K562 (cell line): ENCODE data around the gene INHA. TPM values are rescaled to one million over a fixed set of nuclear protein-coding genes. Genes with fewer than 3 reads are reported as not detected.
A peak's percentile ranks its signal among the peaks of the same experiment; 100 is the strongest.

Experiments used
- ILF3 ChIP-seq: fragments of 450-650 bp; IDR thresholded peaks from 2 replicates; pipeline ENCODE4 v1.6.1; 2018; ENCODE audit warnings: antibody characterized with exemption, mild to moderate bottlenecking, moderate library complexity, borderline replicate concordance
- KLF13 ChIP-seq: fragments of 450-650 bp; IDR thresholded peaks from 2 replicates; pipeline ENCODE4 v1.6.1; 2016; ENCODE audit warnings: missing genetic modification characterization, low read depth, mild to moderate bottlenecking, missing compliant biosample characterization, moderate library complexity, borderline replicate concordance
- LCOR ChIP-seq: sonication (generic); formaldehyde crosslinking; IDR thresholded peaks from 2 replicates; pipeline ENCODE4 v1.8.0; 2022; ENCODE audit warnings: mild to moderate bottlenecking, missing genetic modification reagents
- MCM7 ChIP-seq, 2 experiments: fragments of 450-650 bp; IDR thresholded peaks; 2 replicates each; pipeline ENCODE4 v1.6.1; 2016 to 2018
- PHF21A ChIP-seq: fragments of 450-650 bp; IDR thresholded peaks from 2 replicates; pipeline ENCODE4 v1.6.1; 2017; ENCODE audit warnings: low read depth, borderline replicate concordance
- PHTF2 ChIP-seq: fragments of 250-450 bp; sonication (Bioruptor Pico); IDR thresholded peaks from 2 replicates; pipeline ENCODE4 v1.5.0; 2021; ENCODE audit warnings: mild to moderate bottlenecking
- POLR2G ChIP-seq: fragments of 200-400 bp; formaldehyde crosslinking; IDR thresholded peaks from 2 replicates; pipeline ENCODE4 v1.6.1; 2017; ENCODE audit warnings: low read depth, mild to moderate bottlenecking, antibody characterized with exemption, low read length, moderate library complexity
- PTBP1 ChIP-seq: fragments of 200-400 bp; formaldehyde crosslinking; IDR thresholded peaks from 2 replicates; pipeline ENCODE4 v1.6.1; 2017; ENCODE audit warnings: low read depth, low read length
- RBFOX2 ChIP-seq: fragments of 200-400 bp; formaldehyde crosslinking; IDR thresholded peaks from 2 replicates; pipeline ENCODE4 v1.6.1; 2017; ENCODE audit warnings: low read depth, mild to moderate bottlenecking, low read length, moderate library complexity
- SMAD2 ChIP-seq: fragments of 150-350 bp; IDR thresholded peaks from 2 replicates; pipeline ENCODE4 v1.6.1; 2014; ENCODE audit warnings: low read depth, mild to moderate bottlenecking, low read length
- SMARCE1 ChIP-seq: fragments of 450-650 bp; IDR thresholded peaks from 2 replicates; pipeline ENCODE4 v1.7.1; 2016; ENCODE audit warnings: mild to moderate bottlenecking
- TAF7 ChIP-seq: fragments of 450-650 bp; IDR thresholded peaks from 2 replicates; pipeline ENCODE4 v1.6.1; 2016; ENCODE audit warnings: missing genetic modification characterization, missing compliant biosample characterization
- XRCC3 ChIP-seq: fragments of 450-650 bp; IDR thresholded peaks from 2 replicates; pipeline ENCODE4 v1.6.1; 2017; ENCODE audit warnings: mild to moderate bottlenecking, moderate library complexity
- ZKSCAN1 ChIP-seq: fragments of 150-350 bp; IDR thresholded peaks from 2 replicates; pipeline ENCODE4 v1.6.1; 2016; ENCODE audit warnings: low read depth, low read length
- ZNF274 ChIP-seq: IDR thresholded peaks from 2 replicates; pipeline ENCODE4 v1.6.1; 2011; ENCODE audit warnings: low read depth, mild to moderate bottlenecking, low read length, moderate library complexity, borderline replicate concordance
- ZNF280B ChIP-seq: fragments of 250-450 bp; sonication (Bioruptor Pico); IDR thresholded peaks from 2 replicates; pipeline ENCODE4 v1.5.1; 2021; ENCODE audit warnings: mild to moderate bottlenecking
- ZNF699 ChIP-seq: fragments of 250-450 bp; sonication (Bioruptor Pico); IDR thresholded peaks from 2 replicates; pipeline ENCODE4 v1.8.0; 2021; ENCODE audit warnings: mild to moderate bottlenecking, moderate library complexity; ENCODE audit not compliant: insufficient replicate concordance
- polyA plus RNA-seq, 8 experiments: library from polyadenylated mRNA; depleted of rRNA in 4 of 8; stranded (reverse) in 5 of 8; unstranded in 3 of 8; fragments of >200 nt; fragmentation: Nextera tagmentation in 2 of 8; fragmentation: Illumina TruSeq in 1 of 8; extraction: Ambion mirVana in 2 of 8; extraction: Trizol in 1 of 8; gene quantifications; 2 replicates each; pipeline versions ENCODE4 v1.2.1 to v1.2.3, GENCODE V29; 2011 to 2014; ENCODE audit warnings: inconsistent platforms in 1 of 8, missing spikeins in 1 of 8
- total RNA-seq, 7 experiments: library from RNA; depleted of rRNA in 6 of 7; stranded (reverse); fragments of >200 nt in 6 of 7; fragmentation: Illumina TruSeq in 2 of 7; extraction: Trizol in 2 of 7; gene quantifications; 2 replicates each; pipeline versions ENCODE4 v1.2.1 to v1.2.3, GENCODE V29; 2011 to 2021; ENCODE audit warnings: low replicate concordance in 1 of 7
- TF ChIP-seq, protein P1 (sequence below): fragments of 200-800 bp; sonication (Bioruptor generic); IDR thresholded peaks from 2 replicates; pipeline ENCODE4 v1.6.1; 2016; ENCODE audit warnings: missing genetic modification characterization, missing compliant biosample characterization
- TF ChIP-seq, protein P2 (sequence below): fragments of 450-650 bp; IDR thresholded peaks from 2 replicates; pipeline ENCODE4 v1.6.1; 2014; ENCODE audit warnings: low read depth, mild to moderate bottlenecking, moderate library complexity, borderline replicate concordance

Gene INHA
- total and polyA plus RNA-seq, 9 of the 15 experiments (the other 6 are each of a cell fraction or from before 2014, with no cell fraction given), result 0.07 to 1.9 (median 0.40) TPM

GRCh38 chr2:219541611-219542180 lies 30.4 kb upstream of the INHA start (continued):
- no peak for TF ChIP-seq ZNF280B
- TF ChIP-seq POLR2G, result peak; percentile 64
- no peak for TF ChIP-seq SMAD2
- TF ChIP-seq MCM7 (IDR thresholded peaks at IDR 0.05), result no peak
- TF ChIP-seq LCOR, result no peak
- TF ChIP-seq, protein P1, sequence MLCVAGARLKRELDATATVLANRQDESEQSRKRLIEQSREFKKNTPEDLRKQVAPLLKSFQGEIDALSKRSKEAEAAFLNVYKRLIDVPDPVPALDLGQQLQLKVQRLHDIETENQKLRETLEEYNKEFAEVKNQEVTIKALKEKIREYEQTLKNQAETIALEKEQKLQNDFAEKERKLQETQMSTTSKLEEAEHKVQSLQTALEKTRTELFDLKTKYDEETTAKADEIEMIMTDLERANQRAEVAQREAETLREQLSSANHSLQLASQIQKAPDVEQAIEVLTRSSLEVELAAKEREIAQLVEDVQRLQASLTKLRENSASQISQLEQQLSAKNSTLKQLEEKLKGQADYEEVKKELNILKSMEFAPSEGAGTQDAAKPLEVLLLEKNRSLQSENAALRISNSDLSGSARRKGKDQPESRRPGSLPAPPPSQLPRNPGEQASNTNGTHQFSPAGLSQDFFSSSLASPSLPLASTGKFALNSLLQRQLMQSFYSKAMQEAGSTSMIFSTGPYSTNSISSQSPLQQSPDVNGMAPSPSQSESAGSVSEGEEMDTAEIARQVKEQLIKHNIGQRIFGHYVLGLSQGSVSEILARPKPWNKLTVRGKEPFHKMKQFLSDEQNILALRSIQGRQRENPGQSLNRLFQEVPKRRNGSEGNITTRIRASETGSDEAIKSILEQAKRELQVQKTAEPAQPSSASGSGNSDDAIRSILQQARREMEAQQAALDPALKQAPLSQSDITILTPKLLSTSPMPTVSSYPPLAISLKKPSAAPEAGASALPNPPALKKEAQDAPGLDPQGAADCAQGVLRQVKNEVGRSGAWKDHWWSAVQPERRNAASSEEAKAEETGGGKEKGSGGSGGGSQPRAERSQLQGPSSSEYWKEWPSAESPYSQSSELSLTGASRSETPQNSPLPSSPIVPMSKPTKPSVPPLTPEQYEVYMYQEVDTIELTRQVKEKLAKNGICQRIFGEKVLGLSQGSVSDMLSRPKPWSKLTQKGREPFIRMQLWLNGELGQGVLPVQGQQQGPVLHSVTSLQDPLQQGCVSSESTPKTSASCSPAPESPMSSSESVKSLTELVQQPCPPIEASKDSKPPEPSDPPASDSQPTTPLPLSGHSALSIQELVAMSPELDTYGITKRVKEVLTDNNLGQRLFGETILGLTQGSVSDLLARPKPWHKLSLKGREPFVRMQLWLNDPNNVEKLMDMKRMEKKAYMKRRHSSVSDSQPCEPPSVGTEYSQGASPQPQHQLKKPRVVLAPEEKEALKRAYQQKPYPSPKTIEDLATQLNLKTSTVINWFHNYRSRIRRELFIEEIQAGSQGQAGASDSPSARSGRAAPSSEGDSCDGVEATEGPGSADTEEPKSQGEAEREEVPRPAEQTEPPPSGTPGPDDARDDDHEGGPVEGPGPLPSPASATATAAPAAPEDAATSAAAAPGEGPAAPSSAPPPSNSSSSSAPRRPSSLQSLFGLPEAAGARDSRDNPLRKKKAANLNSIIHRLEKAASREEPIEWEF (CRISPR knock-in tag), result no peak
- TF ChIP-seq PHF21A, result no peak
- peak; percentile 65 for TF ChIP-seq RBFOX2
- TF ChIP-seq KLF13 (tag), result 0 out of 2 replicates have a peak, but pooled peaks have one; percentile 36
- no peak for TF ChIP-seq SMARCE1
- no peak for TF ChIP-seq PHTF2 (CRISPR knock-in tag)
- TF ChIP-seq, protein P2, sequence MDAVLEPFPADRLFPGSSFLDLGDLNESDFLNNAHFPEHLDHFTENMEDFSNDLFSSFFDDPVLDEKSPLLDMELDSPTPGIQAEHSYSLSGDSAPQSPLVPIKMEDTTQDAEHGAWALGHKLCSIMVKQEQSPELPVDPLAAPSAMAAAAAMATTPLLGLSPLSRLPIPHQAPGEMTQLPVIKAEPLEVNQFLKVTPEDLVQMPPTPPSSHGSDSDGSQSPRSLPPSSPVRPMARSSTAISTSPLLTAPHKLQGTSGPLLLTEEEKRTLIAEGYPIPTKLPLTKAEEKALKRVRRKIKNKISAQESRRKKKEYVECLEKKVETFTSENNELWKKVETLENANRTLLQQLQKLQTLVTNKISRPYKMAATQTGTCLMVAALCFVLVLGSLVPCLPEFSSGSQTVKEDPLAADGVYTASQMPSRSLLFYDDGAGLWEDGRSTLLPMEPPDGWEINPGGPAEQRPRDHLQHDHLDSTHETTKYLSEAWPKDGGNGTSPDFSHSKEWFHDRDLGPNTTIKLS, result peak; percentile 75; the same call in 1 of the 2 replicates
- no peak for TF ChIP-seq ZNF699 (CRISPR knock-in tag)
- no peak; the same call in 1 of the 2 replicates for TF ChIP-seq ZNF274
- TF ChIP-seq ILF3, result no peak
- no peak for TF ChIP-seq TAF7 (tag)
- no peak for TF ChIP-seq PTBP1
- TF ChIP-seq XRCC3, result no peak
- no peak for TF ChIP-seq ZKSCAN1
